Measurements from ENCODE around the gene CCDC167. TPM values are rescaled to one million over a fixed set of nuclear protein-coding genes. Genes with fewer than 3 reads are reported as not detected.
A peak's percentile ranks its signal among the peaks of the same experiment; 100 is the strongest.

The CCDC167 gene
- total RNA-seq, 1 donor from 2014 or later = 24.0 TPM

DNA sequence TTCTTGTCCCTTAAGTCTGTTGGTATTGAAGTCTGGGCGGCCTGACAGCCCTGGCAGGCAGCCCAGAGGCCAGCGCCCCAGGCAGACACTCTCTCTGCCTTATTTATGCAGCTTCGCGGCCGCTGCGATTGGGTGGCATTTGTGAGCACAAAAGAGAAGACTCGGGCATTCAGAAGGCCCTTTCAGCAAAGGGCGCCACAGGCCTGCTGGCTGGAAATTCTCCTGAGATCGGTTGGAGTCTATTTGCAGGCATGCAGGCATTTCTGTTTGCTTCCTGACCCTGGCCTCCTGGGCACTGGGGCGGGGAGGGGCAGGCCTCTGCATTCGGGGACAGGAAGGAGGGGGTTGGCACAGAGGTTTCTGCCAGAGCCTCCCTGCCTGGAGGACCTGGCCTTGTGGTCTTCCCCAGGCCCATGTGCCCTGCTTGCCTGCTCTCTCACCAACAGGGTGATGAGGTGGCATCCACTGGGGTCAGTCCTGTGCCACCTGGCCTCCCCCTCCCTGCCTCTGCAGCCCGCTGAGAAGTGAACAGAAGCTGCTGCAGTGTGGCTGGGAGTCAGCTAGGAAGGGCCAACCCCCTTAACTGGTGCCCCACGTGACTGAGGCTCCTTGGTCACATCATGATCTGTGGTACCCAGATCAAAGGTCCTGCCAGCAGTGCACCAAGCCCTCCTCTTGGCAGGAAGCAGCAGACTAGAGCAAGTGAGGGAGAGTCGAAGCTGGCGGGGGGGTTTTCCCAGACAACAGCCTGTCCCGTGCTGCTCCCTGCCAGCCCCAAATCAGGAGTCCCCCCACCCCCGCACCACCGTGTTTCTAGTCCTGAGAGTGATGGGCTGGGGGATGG, 16.6 kb upstream of the CCDC167 start:
- H2AFZ ChIP-seq (ENCODE audit: low read depth, low read length) = no peak overlapping the region
- no peak for FAIRE-seq

DNA sequence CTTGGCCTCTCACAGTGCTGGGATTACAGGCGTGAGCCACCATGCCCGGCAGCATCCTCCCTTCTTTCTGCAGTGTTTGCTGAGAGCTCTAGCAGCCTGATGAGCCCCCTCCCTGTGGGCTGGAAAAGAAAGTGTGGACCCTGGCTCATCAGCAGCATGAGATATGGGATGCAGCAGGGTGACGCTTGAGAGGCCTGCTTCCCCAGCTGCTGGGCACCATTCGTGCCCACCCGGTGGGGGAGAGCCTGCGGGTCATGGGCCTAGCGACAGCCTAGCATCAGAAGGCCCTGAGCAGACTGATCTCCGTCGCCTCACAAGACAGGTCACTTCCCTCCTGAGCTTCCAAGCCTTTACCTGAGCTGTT, 16.0 kb upstream of the CCDC167 start:
- Histone ChIP-seq H3K27ac (ENCODE audit: low read depth, low read length) (no peak overlapping the region), H3K79me2 (ENCODE audit: insufficient read depth, low read length) (no peaks in the 10 kb centered on the region), H3K27me3 (ENCODE audit: insufficient read depth, low read length) (peaks cover 25% of the 10 kb centered on the region), H3K36me3 (ENCODE audit: insufficient read depth, low read length) (no peaks in the 10 kb centered on the region), H2AFZ (ENCODE audit: low read depth, low read length) (no peak overlapping the region), H3K4me3 (ENCODE audit: insufficient read depth, low read depth, low read length) (no peak overlapping the region), H4K20me1 (ENCODE audit: insufficient read depth, low read length) (no peaks in the 10 kb centered on the region), H3K4me2 (ENCODE audit: low read length) (no peak overlapping the region), H3K9ac (ENCODE audit: low read length) (no peak overlapping the region), H3K4me1 (ENCODE audit: insufficient read depth, low read length) (peaks cover 10% of the 10 kb centered on the region), H3K9me3 (ENCODE audit: insufficient read depth, low read depth, low read length) (peaks cover 4% of the 10 kb centered on the region)
- Mint-ChIP-seq H3K27ac (ENCODE audit: unreplicated experiment) (no peak overlapping the region), H3K4me1 (ENCODE audit: low read depth, unreplicated experiment) (peaks cover 14% of the 10 kb centered on the region), H3K4me3 (ENCODE audit: unreplicated experiment) (no peak overlapping the region), H3K9me3 (ENCODE audit: unreplicated experiment) (peaks cover 4% of the 10 kb centered on the region), H3K27me3 (ENCODE audit: low read depth, unreplicated experiment) (peaks cover 63% of the 10 kb centered on the region), H3K36me3 (ENCODE audit: low read depth, unreplicated experiment) (no peaks in the 10 kb centered on the region)
- FAIRE-seq = no peak
- DNase-seq (ENCODE audit: low read depth) = no peak
- TF ChIP-seq EZH2 (IDR thresholded peaks at IDR 0.05; ENCODE audit: insufficient read depth, low read length) = no peak
- TF ChIP-seq, protein P1, sequence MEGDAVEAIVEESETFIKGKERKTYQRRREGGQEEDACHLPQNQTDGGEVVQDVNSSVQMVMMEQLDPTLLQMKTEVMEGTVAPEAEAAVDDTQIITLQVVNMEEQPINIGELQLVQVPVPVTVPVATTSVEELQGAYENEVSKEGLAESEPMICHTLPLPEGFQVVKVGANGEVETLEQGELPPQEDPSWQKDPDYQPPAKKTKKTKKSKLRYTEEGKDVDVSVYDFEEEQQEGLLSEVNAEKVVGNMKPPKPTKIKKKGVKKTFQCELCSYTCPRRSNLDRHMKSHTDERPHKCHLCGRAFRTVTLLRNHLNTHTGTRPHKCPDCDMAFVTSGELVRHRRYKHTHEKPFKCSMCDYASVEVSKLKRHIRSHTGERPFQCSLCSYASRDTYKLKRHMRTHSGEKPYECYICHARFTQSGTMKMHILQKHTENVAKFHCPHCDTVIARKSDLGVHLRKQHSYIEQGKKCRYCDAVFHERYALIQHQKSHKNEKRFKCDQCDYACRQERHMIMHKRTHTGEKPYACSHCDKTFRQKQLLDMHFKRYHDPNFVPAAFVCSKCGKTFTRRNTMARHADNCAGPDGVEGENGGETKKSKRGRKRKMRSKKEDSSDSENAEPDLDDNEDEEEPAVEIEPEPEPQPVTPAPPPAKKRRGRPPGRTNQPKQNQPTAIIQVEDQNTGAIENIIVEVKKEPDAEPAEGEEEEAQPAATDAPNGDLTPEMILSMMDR (IDR thresholded peaks at IDR 0.05; ENCODE audit: insufficient read depth, low read depth, low read length) = no peak

More for the DNA sequence above, 16.6 kb upstream of the CCDC167 start:
- Histone ChIP-seq H3K4me1 (ENCODE audit: insufficient read depth, low read length) (peaks cover 10% of the 10 kb centered on the region), H3K4me2 (ENCODE audit: low read length) (no peak overlapping the region), H3K9ac (ENCODE audit: low read length) (no peak overlapping the region), H3K27me3 (ENCODE audit: insufficient read depth, low read length) (peaks cover 23% of the 10 kb centered on the region), H4K20me1 (ENCODE audit: insufficient read depth, low read length) (no peaks in the 10 kb centered on the region), H3K27ac (ENCODE audit: low read depth, low read length) (no peak overlapping the region), H3K36me3 (ENCODE audit: insufficient read depth, low read length) (no peaks in the 10 kb centered on the region), H3K79me2 (ENCODE audit: insufficient read depth, low read length) (no peaks in the 10 kb centered on the region), H3K4me3 (ENCODE audit: insufficient read depth, low read depth, low read length) (no peak overlapping the region), H3K9me3 (ENCODE audit: insufficient read depth, low read depth, low read length) (peaks cover 4% of the 10 kb centered on the region)
- Mint-ChIP-seq H3K4me3 (ENCODE audit: unreplicated experiment) (no peak overlapping the region), H3K4me1 (ENCODE audit: low read depth, unreplicated experiment) (peaks cover 14% of the 10 kb centered on the region), H3K27me3 (ENCODE audit: low read depth, unreplicated experiment) (peaks cover 60% of the 10 kb centered on the region), H3K27ac (ENCODE audit: unreplicated experiment) (no peak overlapping the region), H3K36me3 (ENCODE audit: low read depth, unreplicated experiment) (no peaks in the 10 kb centered on the region), H3K9me3 (ENCODE audit: unreplicated experiment) (peaks cover 4% of the 10 kb centered on the region)
- TF ChIP-seq, protein P1 (IDR thresholded peaks at IDR 0.05; ENCODE audit: insufficient read depth, low read depth, low read length) = no peak
- no peak for DNase-seq (ENCODE audit: low read depth)

DNA sequence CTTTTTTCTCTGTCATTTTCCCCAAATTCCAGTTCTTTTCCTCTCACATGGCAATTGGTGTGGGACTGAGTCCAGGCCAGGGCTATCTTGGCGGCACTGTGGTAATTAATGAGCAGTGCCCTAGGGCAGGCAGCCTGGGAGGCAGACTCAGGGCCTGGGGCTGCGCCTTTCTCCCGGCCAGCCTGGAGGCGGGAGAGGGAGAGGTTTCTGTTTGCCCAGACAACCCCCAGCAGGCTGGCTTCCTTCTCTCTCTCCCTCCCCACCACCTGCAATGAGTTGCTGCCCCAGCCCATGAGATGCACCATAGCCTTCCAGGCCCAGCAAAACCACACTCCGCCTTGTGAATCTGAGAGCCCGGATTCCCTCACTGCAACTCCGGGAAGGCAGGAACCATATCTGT, 15.1 kb upstream of the CCDC167 start:
- H3K27ac ChIP-seq (ENCODE audit: low read depth, low read length) = no peak overlapping the region
- DNase-seq (ENCODE audit: low read depth) (no peak), FAIRE-seq (no peak)
- H3K4me3 Mint-ChIP-seq (ENCODE audit: unreplicated experiment) = no peak overlapping the region
- H3K27me3 ChIP-seq (ENCODE audit: insufficient read depth, low read length) = peaks cover 26% of the 10 kb centered on the region
- peaks cover 10% of the 10 kb centered on the region for H3K4me1 ChIP-seq (ENCODE audit: insufficient read depth, low read length)
- peaks cover 4% of the 10 kb centered on the region for H3K9me3 ChIP-seq (ENCODE audit: insufficient read depth, low read depth, low read length)
- H3K36me3 Mint-ChIP-seq (ENCODE audit: low read depth, unreplicated experiment) = no peaks in the 10 kb centered on the region
- no peak for TF ChIP-seq EZH2 (IDR thresholded peaks at IDR 0.05; ENCODE audit: insufficient read depth, low read length)
- TF ChIP-seq, protein P1 (IDR thresholded peaks at IDR 0.05; ENCODE audit: insufficient read depth, low read depth, low read length) = no peak
- peaks cover 63% of the 10 kb centered on the region for H3K27me3 Mint-ChIP-seq (ENCODE audit: low read depth, unreplicated experiment)
- no peak overlapping the region for H3K4me3 ChIP-seq (ENCODE audit: insufficient read depth, low read depth, low read length)
- no peaks in the 10 kb centered on the region for H4K20me1 ChIP-seq (ENCODE audit: insufficient read depth, low read length)
- no peaks in the 10 kb centered on the region for H3K36me3 ChIP-seq (ENCODE audit: insufficient read depth, low read length)
- H3K79me2 ChIP-seq (ENCODE audit: insufficient read depth, low read length) = no peaks in the 10 kb centered on the region
- H3K4me1 Mint-ChIP-seq (ENCODE audit: low read depth, unreplicated experiment) = peaks cover 14% of the 10 kb centered on the region
- H3K4me2 ChIP-seq (ENCODE audit: low read length) = peak overlapping the region; percentile 57
- no peak overlapping the region for H2AFZ ChIP-seq (ENCODE audit: low read depth, low read length)
- peaks cover 4% of the 10 kb centered on the region for H3K9me3 Mint-ChIP-seq (ENCODE audit: unreplicated experiment)
- no peak overlapping the region for H3K9ac ChIP-seq (ENCODE audit: low read length)
- H3K27ac Mint-ChIP-seq (ENCODE audit: unreplicated experiment) = peak overlapping the region; percentile 56
